ENCODE data around the gene LSP1. TPM values are rescaled to one million over a fixed set of nuclear protein-coding genes. Genes with fewer than 3 reads are reported as not detected.
A peak's percentile ranks its signal among the peaks of the same experiment; 100 is the strongest.

Gene LSP1
- total RNA-seq, 1 donor from 2014 or later, result not detected

DNA sequence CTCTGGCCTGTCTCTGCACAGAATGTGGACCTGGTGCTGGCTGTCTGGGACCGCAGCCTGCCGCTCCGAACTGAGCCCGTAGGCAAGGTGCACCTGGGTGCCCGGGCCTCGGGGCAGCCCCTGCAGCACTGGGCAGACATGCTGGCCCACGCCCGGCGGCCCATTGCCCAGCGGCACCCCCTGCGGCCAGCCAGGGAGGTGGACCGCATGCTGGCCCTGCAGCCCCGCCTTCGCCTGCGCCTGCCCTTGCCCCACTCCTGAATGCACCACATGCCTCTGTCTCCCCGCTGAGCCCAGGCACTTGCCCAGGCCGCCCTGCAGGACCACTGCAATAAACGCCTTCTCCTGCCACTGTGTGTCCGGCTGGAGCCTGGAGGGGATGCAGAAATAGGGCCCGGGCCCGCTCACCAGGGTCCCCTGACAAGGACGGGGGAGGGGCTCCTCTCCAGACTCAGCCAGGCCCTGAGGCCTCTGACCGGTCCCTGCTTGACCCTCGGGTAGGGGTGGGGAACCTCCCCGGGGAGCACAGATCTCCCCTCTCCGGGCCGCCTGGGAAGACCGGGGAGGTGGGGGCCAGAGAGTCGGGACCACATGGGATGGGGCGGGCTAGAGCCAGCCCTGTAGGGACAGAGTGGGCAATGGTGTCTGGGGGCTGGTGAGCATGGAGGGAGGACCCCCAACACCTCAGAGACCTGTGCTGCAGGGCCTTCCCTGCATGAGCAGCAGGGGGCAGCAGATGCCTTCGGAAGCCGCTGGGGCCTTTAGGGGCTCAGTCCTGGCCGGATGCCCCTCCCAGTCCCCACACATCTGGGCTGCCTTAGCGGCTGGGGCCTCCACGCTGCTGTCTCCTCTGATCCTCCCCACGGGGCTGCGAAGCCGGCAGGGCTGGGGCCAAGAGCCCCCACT, 15.5 kb upstream of the LSP1 start:
- peak; percentile 49 to 60 for DNase-seq (ENCODE audit: low read depth in 2 of 2)

DNA sequence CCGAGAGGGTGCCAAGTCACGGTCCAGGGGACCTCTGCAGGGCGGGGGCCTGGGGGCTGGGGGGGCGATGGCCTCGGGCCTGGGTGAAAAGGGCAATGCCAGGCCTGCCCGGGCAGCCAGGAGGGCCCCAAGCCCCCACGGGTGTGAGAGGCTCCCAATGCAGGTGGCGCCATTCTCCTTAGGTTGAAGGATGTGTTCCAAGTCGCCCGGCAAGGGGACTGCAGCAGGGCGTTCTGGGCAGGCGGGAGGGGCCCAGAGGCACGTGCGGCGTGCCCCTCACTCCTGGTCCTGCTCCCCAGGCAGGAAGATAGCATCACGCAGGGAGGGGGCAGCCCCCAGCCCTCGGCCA, 14.8 kb upstream of the LSP1 start:
- DNase-seq (ENCODE audit: low read depth in 2 of 2), result no peak

DNA sequence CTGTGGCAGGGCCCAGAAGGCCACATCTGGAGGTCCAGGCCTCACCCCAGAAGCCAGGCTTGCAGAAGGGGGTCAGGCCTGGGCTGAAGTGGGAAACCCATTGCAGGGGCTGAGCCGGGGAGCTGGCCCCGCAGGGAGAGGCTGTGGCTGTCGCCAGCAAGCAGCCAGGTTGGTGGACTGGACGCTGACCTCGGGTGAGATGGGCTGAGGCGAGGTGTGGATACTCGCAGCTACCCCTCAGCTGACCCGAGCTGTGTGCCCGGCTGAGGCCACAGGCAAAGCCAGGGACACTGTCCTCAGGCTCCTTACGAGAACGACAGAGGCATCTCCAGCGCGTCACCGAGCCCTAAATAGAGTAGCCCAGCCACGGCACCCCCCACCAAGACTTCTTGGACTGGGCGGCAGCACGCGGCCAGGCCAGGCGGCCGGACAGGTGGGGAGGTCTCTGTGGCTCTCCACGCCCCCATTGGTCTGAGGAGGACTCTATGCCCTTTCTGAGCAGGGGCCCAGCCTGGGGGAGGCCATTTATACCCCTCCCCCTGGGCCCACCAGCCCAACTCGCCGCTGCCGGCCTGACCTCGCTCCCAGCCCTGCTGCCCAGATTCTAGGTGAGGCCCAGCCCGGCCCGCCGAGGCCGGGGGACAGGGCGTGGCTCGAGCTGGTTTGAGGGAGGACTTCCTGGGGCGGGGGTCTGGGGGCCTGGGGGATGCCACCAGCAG, 14.3 kb upstream of the LSP1 start, which contains the start of gene TNNI2:
Gene TNNI2, plus strand, starts transcription at position 556 of the 719 bp plus-strand sequence. CDS start 716 bp downstream, outside the sequence.
- DNase-seq (ENCODE audit: low read depth in 2 of 2), result no peak

DNA sequence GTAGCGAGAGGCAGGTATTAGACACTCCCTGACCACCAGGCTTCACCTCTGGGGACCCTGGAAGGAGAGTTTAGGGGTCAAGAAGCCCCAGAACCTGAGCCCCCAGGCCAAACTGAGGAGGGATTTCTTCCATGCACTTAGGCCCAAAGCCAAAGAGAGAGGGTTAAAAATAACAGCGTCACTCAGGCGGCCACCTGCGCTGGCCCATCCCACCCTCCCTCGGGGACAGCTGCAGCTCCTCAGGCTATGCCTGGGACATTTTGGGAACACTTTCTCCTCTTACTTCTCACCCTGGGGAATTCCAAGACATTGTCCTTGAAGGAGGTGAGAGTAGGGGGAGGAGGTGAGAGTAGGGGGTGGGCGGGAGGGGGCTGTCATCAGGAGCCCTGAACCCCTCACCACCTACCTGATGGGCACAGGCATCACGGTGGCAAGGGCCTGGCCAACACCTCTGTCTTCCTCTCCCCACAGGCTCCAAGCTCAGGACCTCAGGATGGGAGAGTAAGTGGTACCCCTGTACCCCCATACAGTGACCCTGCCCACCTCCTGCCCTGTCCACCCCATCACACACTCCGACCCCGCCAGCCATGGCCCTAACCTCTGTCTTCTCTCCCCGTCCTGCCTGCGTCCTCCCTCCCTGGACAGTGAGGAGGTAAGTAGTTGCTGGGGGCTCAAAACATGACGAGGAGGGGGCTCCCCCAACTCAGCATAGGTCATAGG, 13.5 kb upstream of the LSP1 start:
- DNase-seq (ENCODE audit: low read depth in 2 of 2), result no peak

DNA sequence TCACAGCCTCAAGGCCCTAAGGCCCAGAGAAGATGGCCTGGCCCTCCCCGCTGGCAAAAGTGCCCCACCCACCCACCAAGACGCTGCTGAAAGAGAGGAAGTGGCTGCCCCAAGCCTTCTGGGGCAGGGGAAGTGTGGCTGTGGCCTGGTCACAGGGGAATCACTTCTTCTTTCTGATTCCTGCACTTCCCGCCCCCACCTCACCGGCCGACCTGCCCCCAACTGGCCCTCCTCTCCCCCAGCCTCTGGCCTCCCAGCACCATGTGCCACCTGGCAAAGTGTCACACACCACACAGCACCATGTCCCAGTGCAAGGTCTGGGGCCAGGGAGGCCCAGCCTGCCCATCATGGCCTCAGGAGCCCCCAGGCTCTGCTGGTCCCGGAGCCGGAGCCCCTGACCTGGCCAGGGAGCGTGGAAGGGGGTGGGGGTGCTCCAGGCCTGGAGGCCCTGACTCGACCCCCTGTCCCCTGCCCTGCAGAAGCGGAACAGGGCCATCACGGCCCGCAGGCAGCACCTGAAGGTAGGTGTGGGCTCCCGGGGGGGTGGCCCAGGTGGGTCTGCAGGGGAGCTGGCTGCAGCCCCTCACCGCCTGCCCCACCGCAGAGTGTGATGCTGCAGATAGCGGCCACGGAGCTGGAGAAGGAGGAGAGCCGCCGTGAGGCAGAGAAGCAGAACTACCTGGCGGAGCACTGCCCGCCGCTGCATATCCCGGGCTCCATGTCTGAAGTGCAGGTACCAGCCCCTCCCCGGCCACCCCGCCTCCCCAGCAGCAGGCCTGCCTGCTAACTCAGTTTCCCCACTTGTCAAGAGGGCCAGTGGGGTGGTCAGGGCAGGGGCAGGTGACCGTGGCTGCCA, 12.7 kb upstream of the LSP1 start:
- DNase-seq (ENCODE audit: low read depth in 2 of 2), result no peak

DNA sequence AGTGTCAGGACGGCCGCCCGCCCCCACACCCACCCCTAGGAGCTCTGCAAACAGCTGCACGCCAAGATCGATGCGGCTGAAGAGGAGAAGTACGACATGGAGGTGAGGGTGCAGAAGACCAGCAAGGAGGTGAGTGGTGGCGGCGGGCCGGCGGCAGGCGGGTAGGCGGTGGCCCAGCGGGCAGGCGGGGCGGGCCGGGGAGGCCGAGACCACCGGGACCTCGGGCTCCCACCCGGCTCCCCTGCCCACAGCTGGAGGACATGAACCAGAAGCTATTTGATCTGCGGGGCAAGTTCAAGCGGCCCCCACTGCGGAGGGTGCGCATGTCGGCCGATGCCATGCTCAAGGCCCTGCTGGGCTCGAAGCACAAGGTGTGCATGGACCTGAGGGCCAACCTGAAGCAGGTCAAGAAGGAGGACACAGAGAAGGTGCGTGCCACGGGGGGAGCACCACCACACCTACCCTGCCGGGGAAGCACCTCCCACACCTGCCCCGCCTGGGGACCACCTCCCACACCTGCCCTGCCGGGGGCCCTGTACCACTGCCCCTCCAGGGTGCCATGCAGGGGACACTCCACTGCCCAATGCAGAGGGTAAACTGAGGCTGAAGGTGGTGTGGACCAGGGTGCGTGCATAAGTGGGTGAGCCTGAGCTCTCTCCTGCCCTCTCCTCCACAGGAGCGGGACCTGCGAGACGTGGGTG, 12.0 kb upstream of the LSP1 start:
- no peak for DNase-seq (ENCODE audit: low read depth in 2 of 2)

DNA sequence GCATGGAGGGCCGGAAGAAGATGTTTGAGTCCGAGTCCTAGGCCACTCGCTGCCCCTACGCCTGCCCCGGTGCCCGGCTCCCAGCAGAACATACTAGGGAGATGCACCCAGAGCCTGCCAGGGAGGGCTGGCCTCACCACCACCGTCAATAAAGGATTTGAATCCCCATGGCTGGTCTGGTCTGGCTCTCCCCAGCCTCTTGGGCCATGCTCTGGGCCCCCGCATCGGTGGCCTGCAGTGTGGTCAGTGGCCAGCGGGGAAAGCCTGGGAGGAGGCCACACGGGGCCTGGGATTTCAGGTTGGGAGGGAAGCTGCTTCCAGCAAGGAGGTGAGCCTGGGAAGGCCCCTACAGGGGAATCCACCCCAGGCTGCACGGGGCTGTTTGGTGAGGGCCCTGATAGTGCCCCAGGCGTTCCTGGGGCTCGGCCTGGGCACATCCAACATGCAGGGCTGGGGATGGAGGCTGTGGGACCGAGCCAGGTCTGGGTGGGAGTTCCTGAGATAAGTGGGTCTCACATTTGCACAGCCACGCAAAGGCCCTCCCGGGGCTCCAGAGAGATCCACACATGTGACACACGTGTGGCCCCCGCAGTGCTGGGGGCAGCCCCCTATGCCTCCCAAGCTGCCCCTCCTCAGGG, 11.3 kb upstream of the LSP1 start:
- no peak for DNase-seq (ENCODE audit: low read depth in 2 of 2)

DNA sequence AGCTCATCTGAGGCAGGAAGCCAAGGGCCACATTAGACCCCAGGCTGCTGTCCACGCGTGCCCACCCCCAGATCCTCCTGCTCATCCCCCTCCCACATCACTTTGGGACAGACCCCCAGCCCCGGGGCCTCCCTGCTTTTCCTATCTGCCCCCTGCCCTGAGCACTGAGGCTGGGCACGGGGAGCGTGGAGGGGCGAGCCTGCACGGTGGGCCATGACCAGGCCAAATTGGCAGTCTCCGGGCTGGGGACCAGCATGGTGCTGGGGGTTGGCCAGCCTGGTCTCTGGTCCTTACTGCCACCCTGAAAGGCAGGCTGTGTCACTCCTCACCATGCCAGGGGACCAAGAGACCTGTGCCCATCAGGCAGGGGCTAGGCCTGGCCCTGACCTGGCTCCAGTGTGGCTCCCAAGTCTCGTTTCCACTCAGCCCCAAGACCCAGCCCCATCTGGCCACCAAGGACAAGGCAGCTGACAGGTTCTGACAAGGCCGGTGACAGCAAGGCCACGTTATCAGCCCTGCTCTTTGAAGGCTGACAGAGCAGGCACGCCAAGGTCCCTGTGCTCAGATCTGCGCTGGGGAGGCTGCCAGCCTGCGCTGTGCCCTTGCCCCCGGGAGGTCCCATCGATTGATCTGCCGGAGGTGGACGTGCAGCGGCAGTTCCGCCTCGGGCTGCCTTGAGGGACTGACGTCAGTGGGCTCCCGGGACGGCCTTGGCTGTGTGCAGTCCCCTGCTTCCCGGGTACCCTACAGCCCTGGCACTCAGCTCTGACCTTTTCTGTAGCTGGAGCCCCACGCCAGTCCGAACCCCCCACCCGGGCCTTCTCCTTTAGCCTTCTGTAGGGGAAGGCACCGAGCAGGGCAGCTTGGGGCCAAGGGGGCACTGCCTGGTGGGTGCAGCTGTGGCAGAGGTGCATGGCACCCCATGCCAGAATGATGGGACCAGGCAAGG, 10.5 kb upstream of the LSP1 start:
- no peak for DNase-seq (ENCODE audit: low read depth in 2 of 2)

DNA sequence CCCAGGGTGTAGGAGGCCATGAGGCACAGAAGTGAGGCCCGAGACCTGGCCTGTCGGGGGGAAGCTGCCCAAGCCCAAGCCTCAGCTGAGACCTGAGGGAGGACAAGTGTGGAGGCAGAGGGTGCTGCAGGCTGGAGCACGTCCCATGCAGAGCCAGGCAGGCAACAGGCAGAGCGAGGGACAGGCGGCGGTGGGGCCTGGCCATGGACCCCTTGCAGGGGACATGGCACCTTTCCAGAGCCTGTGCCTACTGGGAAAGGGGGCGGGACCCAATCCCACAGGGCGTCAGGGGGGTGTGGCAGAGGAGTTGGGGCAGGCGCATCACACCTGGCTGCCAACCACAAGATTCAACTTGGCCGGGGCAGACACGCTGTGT, 9.8 kb upstream of the LSP1 start:
- no peak for DNase-seq (ENCODE audit: low read depth in 2 of 2)

DNA sequence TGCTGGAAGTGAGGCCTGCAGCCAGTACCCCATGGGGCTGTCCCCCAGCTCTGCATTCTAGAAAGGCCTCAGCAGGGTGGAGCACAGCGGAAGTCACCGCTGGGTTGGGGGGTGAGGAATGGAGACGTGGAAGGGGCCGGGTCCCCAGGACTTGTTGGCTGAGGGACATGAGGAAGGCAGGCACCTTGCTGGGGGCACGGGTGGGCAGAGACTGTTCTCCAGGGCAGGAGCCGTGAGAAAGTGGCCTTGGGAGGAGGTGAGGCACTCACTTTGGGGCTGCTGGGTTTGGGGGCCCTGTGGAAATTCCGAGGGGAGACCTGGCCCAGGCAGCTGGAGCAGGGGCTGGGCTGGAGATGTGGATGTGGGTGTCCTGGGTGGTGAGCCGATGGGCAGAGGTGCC, 9.1 kb upstream of the LSP1 start:
- DNase-seq (ENCODE audit: low read depth in 2 of 2), result no peak

DNA sequence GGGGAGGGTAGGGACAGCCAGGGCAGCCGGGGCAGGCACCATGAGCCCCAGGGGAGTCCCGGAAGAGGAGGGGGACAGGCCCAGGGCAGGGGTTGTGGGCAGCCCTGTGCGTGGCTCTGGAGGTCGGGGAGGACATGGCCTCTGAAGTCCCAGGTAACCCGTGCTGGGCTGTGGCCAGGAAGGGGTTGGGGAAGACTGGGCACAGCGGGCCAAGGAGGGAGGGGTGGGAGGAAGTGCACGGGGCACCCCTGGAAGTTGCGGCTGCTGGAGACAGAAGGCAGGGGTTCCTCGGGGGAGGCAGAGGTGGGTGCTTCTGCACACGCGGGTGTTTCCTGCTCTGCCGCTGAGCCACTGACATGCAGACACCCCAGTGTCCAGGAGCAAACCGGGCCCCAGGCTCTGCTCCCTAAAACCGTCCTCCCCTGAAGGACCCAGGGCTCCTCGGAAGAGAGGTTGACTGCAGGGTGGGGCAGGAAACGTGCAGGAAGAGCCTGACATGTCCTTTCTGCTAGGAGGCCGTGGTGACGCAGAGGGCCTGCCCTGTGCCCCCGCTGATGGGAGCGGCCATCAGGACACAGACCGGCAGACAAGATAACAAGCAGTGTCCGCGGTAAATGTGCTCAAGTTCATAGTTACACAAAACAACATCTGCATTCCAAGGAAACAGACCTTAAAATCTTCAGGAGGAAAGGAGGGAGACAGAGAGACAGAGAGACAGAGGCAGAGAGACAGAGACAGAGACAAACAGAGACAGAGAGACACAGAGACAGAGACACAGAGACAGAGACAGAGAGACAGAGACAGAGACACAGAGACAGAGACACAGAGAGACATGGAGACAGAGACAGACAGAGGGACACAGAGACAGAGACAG, 8.4 kb upstream of the LSP1 start:
- peak; percentile 28 to 69 for DNase-seq (ENCODE audit: low read depth in 2 of 2)

DNA sequence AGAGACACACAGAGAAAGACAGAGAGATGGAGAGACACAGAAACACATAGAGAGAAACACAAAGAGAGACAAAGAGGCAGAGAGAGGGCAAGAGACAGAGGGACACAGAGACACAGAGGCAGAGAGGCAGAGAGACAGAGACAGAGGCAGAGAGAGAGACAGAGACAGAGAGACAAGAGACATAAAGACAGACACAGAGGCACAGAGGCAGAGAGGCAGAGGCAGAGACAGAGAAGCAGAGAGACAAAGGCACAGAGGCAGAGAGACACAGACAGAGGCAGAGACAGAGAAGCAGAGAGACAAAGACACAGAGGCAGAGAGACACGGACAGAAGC, 7.8 kb upstream of the LSP1 start:
- DNase-seq (ENCODE audit: low read depth in 2 of 2), result no peak

DNA sequence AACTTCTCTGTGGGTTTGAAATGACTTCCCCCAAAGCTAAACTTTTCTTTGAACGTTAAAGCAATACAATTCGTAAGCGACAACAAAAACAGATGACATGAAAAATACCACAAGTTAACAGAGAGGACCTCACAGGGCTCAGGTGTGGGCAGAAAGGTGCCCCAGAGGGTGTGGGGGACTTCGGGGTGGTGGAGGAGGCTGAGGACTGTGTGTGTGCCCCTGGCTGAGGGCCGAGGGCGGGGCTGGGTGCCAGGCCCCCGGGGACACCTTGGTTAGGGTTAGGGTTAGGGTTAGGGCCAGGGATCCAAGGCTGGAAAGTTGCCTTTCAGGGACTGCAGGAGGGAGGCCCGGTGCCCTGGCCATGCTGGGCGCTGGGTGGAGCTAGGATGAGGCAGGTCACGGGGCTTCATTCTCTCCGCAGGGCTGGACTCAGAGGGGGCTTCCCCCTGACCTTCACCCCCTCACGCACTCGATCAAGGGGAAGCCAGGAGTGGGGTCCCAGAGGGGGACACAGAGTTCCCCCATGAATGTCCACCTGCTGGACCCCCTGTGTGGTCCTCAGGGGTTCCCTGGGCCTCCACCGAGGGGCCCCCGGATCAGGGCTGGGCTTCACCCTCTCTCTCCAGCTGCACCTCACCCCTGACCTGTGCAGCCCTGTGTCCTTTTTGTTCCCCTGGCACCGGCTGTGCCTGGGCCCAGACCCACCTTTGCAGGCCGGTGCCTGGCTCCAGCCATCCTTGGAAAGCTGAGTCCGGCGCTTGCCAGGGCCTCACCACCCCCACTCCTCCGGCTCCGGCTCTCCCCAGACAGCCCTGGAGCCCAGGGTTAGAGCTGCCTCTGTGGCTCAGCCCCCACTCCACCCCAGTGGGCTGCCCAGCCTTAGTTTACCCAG, 7.1 kb upstream of the LSP1 start:
- no peak for DNase-seq (ENCODE audit: low read depth in 2 of 2)

DNA sequence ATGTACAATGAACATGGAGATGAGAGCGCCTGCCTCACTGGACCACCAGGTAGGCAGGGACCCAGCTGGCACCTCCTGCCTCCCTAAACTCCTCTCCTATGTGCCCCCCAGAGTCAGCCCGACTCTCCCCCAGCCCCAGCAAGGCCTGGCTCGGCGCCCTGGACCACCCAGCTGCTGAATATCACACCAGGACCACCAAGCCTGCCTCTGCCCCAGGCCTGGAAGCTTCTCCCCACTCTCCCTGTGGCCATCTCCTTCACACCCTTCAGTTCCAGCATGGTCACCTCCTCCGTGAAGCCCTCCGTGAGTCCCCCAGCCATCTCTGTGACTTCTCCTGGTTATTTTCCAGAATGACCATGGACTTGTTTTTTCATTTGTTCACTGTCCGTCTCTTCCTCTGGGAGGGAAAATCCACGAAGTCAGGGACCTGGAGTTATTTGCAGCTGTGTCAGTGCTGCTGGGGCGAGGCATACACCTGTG, 6.4 kb upstream of the LSP1 start:
- DNase-seq (ENCODE audit: low read depth in 2 of 2), result no peak

DNA sequence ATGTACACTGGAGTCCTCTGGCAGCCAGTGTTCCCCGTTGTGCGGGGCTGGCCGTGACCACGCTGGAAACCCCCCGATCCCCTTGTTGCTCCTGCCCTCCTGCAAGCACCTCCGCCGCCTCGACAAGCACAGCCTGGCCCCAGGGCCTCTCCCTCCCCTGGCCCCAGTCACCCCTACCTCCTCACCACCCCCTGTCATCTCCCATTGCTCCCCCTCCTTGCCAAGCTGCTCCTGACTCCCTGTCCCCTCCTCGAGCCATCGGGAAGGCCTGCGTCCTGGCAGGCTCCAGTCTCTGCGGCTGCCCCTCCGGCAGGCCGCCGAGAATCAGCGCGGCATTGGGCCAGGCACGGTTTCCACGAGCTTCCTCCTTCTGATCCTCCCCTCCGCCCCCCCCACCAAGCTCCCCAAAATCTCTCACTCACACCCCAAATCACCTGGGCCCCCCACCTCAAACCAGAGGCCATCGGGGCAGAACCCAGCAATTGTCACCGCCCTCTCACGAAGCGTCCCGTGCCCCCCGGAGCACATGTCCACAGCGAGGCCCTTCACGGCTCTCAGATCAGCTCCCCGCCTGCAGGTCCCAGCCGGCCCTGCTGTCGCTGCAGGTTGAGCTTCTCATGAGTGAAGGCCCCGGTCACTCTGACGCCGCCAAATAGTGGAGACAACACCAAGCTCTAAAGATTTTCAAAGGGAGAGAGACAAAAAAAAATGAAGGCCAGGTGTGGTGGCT, 5.7 kb upstream of the LSP1 start:
- no peak for DNase-seq (ENCODE audit: low read depth in 2 of 2)

DNA sequence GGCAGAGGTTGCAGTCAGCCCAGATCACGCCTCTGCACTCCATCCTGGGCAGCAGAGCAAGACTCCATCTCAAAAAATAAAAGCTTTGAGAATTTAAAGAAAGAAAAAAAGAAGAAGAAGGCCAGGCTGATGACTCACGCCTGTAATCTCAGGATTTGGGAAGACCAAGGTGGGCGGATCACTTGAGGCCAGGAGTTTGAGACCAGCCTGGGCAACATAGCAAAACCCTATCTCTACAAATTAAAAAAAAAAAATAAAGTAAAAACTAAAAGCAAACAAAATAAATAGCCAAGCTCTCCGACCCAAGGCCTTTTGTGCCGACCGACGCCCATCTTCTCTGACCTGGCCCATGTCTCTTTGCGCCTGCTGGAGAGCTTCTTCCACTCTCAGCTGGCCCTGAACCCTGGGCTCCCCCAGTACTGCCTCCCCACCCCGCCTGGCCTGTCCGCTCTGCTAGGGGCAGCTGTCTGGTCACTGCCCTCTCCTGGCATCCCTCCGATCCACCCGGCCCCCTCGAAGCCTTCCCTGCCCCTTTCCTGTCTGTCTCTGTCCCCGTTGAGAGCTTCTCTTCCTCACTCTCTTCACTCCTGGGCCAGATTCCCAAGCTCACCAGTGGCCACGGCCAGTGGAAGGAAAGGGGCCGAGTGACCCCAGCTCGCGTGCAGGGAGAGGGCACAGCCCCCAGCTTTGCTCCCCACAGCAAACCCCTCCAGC, 4.8 kb upstream of the LSP1 start:
- DNase-seq (ENCODE audit: low read depth in 2 of 2), result no peak
